Bronchial epithelial cell (primary cell): Measurements from ENCODE around the gene RETREG1. TPM values are rescaled to one million over a fixed set of nuclear protein-coding genes. Genes with fewer than 3 reads are reported as not detected.

Experiments used
- DNase-seq: peaks from one replicate; pipeline ENCODE4 v3.0.0-alpha.2; 2010; ENCODE audit warnings: low read depth
- FAIRE-seq: peaks from 2 replicates; lab custom pipeline; 2011; peaks lifted over from hg19 to GRCh38; lab: Jason Lieb, UNC
- H3K27me3 ChIP-seq: 2 replicates; pipeline ENCODE4 v1.5.1; 2011; ENCODE audit warnings: low read length; ENCODE audit not compliant: control insufficient read depth, insufficient read depth
- H3K36me3 ChIP-seq: 2 replicates; pipeline ENCODE4 v1.5.1; 2011; ENCODE audit warnings: low read length; ENCODE audit not compliant: control insufficient read depth, insufficient read depth
- H3K4me3 ChIP-seq: 2 replicates; pipeline ENCODE4 v1.5.1; 2011; ENCODE audit warnings: mild to moderate bottlenecking, low read depth, low read length, control low read depth
- total RNA-seq: library from RNA; depleted of rRNA; stranded (reverse); fragments of >200 nt; gene quantifications from 2 replicates; pipeline ENCODE4 v1.2.1, GENCODE V29; 2014
- TF ChIP-seq, protein P1 (sequence below): IDR thresholded peaks from 2 replicates; pipeline ENCODE4 v1.5.1; 2011; ENCODE audit warnings: mild to moderate bottlenecking, moderate library complexity, low read length, control low read depth, inconsistent platforms; ENCODE audit not compliant: insufficient read depth, severe bottlenecking

RETREG1 gene
- total RNA-seq, 1 donor from 2014 or later, result 0.53 TPM

DNA sequence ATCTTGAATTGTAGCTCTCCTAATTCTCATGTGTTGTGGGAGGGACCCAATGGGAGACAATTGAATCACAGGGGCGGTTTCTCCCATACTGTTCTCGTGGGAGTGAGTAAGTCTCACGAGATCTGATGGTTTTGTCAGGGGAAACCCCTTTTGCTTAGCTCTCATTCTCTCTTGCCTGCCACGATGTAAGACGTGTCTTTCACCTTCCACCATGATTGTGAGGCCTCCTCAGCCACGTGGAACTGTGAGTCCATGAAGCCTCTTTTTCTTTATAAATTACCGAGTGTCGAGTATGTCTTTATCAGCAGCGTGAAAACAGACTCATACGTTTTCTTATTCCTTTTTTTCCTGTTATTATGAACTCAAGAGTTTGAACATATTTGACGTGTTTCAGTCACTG, 39.1 kb downstream of the RETREG1 start:
- H3K4me3 ChIP-seq, result no peak overlapping the region
- H3K36me3 ChIP-seq, result no peaks in the 10 kb centered on the region
- FAIRE-seq (no peak), DNase-seq (no peak)
- TF ChIP-seq, protein P1, sequence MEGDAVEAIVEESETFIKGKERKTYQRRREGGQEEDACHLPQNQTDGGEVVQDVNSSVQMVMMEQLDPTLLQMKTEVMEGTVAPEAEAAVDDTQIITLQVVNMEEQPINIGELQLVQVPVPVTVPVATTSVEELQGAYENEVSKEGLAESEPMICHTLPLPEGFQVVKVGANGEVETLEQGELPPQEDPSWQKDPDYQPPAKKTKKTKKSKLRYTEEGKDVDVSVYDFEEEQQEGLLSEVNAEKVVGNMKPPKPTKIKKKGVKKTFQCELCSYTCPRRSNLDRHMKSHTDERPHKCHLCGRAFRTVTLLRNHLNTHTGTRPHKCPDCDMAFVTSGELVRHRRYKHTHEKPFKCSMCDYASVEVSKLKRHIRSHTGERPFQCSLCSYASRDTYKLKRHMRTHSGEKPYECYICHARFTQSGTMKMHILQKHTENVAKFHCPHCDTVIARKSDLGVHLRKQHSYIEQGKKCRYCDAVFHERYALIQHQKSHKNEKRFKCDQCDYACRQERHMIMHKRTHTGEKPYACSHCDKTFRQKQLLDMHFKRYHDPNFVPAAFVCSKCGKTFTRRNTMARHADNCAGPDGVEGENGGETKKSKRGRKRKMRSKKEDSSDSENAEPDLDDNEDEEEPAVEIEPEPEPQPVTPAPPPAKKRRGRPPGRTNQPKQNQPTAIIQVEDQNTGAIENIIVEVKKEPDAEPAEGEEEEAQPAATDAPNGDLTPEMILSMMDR, result no peak
- H3K27me3 ChIP-seq, result no peaks in the 10 kb centered on the region

DNA sequence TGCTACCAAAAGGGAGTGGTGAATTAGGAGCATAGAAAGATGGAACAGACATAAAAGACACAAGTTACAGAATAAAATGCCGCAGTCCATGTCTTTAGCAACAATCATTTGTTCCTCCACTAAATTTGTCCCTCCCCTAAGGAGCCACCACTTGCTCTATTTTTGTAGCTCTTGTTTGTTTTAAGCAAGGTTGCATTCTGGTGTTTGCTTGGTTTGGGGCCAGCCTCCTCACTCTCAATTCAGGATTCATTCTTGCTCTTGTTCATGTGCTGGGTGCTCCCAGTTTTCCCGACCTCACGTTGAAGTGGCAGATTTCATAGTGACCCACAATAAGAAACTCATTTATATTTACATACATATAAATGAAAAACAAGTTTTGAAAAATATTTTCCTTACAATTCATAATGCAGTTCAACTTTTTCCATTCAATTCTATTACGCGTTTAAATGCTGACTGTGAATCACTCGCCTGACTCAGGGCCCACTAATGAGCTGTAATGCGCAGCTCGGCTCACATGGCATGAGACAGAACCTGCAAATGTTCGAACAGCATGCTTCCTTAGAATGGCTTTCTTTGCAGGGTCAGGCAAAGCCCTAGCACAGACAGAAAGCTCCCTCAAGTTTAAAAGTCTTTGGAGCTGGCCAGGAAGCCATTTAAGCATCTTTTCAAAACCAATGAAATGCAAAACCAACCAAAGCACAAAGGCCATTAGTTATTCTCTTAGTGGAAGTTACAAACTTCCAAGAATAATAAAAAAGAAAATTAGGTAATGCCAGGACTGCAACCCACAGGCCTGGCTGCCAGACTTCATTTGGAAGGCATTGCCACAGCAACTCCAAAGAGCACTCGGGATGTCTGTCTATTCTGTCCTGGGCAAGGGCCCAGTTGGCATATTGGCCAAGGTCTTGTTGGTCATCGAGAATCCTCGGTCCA, 41.7 kb downstream of the RETREG1 start:
- Histone ChIP-seq H3K4me3 (no peak overlapping the region), H3K36me3 (no peaks in the 10 kb centered on the region), H3K27me3 (no peaks in the 10 kb centered on the region)
- TF ChIP-seq, protein P1, result no peak
- DNase-seq (peak; percentile 89), FAIRE-seq (no peak)

DNA sequence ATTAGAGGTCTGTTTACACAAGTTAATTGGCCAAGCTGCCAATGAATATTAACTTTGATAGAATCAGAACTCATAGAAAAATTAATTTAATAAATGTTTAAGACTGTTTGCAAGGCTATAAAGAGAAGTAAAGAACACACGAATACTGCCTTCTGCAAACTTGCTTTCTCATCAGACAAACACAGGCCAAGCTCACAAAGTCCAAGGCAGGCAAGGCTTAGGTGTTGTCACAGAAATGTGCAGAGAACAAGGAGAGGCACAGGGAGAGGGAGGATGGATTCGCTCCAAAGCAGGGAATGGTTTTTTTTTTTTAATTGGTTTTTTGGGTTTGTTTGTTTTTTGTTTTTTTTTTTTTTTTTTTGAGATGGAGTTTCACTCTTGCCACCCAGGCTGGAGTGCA, 43.4 kb downstream of the RETREG1 start:
- Histone ChIP-seq H3K4me3 (no peak overlapping the region), H3K27me3 (no peaks in the 10 kb centered on the region), H3K36me3 (no peaks in the 10 kb centered on the region)
- TF ChIP-seq, protein P1, result no peak
- no peak for FAIRE-seq
- no peak for DNase-seq

DNA sequence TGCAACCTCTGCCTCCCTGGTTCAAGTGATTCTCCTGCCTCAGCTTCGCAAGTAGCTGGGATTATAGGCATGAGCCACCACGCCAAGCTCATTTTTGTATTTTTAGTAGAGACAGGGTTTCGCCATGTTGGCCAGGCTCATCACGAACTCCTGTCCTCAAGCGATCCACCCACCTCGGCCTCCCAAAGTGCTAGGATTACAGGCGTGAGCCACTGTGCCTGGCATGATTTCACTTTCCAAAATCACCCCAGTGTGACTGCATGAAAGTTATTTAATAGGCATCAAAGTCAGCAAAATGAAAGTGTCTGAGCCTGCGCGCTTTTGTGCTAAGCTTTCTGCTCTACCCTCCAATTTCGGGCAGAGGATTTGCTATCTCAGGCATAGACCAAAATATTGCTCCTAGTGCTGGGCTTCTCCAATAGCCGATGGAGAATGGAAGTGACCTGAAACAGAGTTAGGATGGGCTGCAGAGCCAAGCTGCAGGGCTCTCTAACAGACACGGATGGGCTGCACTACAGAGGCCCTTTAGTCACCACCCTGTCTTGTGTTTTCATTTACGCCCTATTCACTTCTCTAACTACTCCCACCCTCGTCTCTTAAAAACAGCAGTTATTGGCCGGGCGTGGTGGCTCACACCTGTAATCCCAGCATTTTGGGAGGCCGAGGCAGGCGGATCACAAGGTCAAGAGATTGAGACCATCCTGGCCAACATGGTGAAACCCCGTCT, 44.3 kb downstream of the RETREG1 start:
- Histone ChIP-seq H3K4me3 (no peak overlapping the region), H3K36me3 (no peaks in the 10 kb centered on the region), H3K27me3 (no peaks in the 10 kb centered on the region)
- TF ChIP-seq, protein P1, result no peak
- DNase-seq, result no peak
- FAIRE-seq, result no peak

DNA sequence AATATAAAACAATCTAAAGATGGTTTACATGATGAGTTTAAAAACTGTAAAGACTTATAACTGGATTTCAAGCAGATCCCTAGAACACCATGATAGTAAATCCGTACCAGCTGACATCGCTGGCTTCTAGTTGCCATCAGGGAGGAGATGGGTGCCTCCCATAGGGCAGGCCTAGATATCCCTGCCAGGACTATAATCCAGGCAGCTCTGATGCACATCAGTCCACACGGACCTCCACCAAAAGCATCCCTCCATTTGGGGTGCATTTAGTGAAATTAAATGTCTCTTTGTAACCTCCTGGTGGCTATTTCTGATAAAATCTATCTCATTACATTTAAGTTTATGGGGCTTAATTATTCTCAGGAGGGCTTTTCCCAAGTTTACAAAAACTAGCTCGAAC, 45.8 kb downstream of the RETREG1 start:
- H3K27me3 ChIP-seq, result no peaks in the 10 kb centered on the region
- no peak overlapping the region for H3K4me3 ChIP-seq
- H3K36me3 ChIP-seq, result no peaks in the 10 kb centered on the region
- DNase-seq (no peak), FAIRE-seq (no peak)
- TF ChIP-seq, protein P1, result no peak
